HL-60 (cell line): ENCODE data around the gene STS.

Experiments used
- DNase-seq, 2 experiments: peaks; one replicate each; pipeline ENCODE4 v3.0.0-alpha.2; 2010 to 2020; ENCODE audit warnings: low read depth in 1 of 2, low spot score in 1 of 2
- H3K27ac ChIP-seq: fragments of 250-450 bp; sonication (Bioruptor Pico); replicated peaks from 2 replicates; pipeline ENCODE4 v1.5.1; 2020; ENCODE audit warnings: mild to moderate bottlenecking, moderate library complexity
- H3K27me3 ChIP-seq: fragments of 250-450 bp; sonication (Bioruptor Pico); 2 replicates; pipeline ENCODE4 v1.5.1; 2021; ENCODE audit warnings: mild to moderate bottlenecking, moderate library complexity; ENCODE audit not compliant: insufficient read depth, poor library complexity, severe bottlenecking
- H3K4me3 ChIP-seq: replicated peaks from 2 replicates; pipeline ENCODE4 v1.5.1; 2011; ENCODE audit warnings: mild to moderate bottlenecking, control low read depth, low read length; ENCODE audit not compliant: insufficient read depth
- CTCF ChIP-seq: IDR thresholded peaks from one replicate; pipeline ENCODE4 v1.5.1; 2011; ENCODE audit warnings: low read length, control low read depth, inconsistent platforms; ENCODE audit not compliant: insufficient read depth
- GABPA ChIP-seq: IDR thresholded peaks from 2 replicates; pipeline ENCODE4 v1.6.1; 2012; ENCODE audit warnings: low read depth
- POLR2AphosphoS5 ChIP-seq: IDR thresholded peaks from 2 replicates; pipeline ENCODE4 v1.6.1; 2012; ENCODE audit warnings: low read depth
- REST ChIP-seq: IDR thresholded peaks from 2 replicates; pipeline ENCODE4 v1.6.1; 2012; ENCODE audit warnings: low read depth; ENCODE audit not compliant: insufficient replicate concordance
- SPI1 ChIP-seq: IDR thresholded peaks from 2 replicates; pipeline ENCODE4 v1.6.1; 2012; ENCODE audit warnings: low read depth, mild to moderate bottlenecking, borderline replicate concordance

Gene STS

DNA sequence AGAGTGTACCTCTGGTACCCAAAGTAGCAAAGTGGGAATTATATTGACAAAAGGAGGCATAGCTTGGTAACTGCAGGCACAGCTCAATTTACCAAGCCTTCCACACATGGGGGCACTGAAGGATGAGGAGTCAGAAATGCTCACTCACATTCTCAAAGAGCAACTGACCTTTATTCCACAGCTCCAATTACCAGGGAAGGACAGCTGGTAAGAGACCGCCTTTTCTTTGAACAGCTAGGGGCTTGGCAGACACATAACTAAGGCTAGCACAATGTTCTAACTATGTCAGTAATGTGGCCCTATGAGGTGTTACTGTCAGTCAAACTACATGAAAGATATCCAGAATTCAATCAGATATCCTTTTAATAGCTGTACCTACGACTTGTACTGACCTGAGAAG, 20.5 kb upstream of the STS start:
- TF ChIP-seq SPI1 (no peak), REST (no peak), GABPA (no peak), CTCF (no peak), POLR2AphosphoS5 (no peak)
- H3K27ac ChIP-seq: no peak overlapping the region

DNA sequence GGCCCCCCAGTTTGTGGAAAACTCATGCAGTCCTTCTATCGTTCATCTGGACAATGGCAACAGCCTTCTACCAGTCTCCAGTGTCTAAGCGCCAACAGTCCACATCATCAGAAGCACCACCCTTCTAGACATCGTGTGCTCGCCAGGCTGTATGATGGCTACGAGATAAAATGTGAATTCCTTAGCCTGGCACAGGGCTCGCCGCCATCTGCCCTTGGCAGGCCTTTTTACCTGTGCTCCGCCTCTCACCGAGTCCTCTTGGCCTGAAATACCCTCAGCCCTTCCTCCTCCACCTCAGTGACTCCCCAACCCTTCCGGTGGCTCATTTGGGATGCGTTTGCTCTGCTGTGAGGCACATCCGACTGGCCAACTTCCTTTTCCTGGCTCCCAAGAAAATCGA, 15.9 kb upstream of the STS start:
- H3K27ac ChIP-seq: no peak overlapping the region
- TF ChIP-seq CTCF (no peak), GABPA (no peak), SPI1 (no peak), REST (no peak), POLR2AphosphoS5 (no peak)
- H3K4me3 ChIP-seq: no peak overlapping the region
- no peak for DNase-seq
- H3K27me3 ChIP-seq: no peaks in the 10 kb centered on the region

More for the DNA sequence above, 20.5 kb upstream of the STS start:
- H3K4me3 ChIP-seq: no peak overlapping the region
- H3K27me3 ChIP-seq: no peaks in the 10 kb centered on the region
- DNase-seq: no peak

- TF ChIP-seq POLR2AphosphoS5 (no peak), CTCF (no peak), GABPA (no peak), SPI1 (no peak), REST (no peak)
- Histone ChIP-seq H3K4me3 (no peak overlapping the region), H3K27me3 (no peaks in the 10 kb centered on the region), H3K27ac (0 out of 2 replicates have a peak overlapping the region, but pooled peaks have one; percentile 20)
- peak; percentile 15 to 25 for DNase-seq
Observed at GRCh38 chrX:7132335-7133049, 15.0 kb upstream of the STS start.
